ENCODE measurements around the gene PPP1R14B. TPM values are rescaled to one million over a fixed set of nuclear protein-coding genes. Genes with fewer than 3 reads are reported as not detected.

PPP1R14B gene
- polyA plus RNA-seq, 3 donors, result 11.7 to 40.7 (median 34.2) TPM

GRCh38 chr11:64201543-64201942 is 45.2 kb downstream of the PPP1R14B start:
- TF ChIP-seq CTCF (IDR thresholded peaks at IDR 0.05), result no peak
- peaks cover 5% of the 10 kb centered on the region for H4K20me1 ChIP-seq (ENCODE audit: insufficient read depth, low read length)
- Mint-ChIP-seq H3K27ac (peak overlapping the region in 2 of 7 donors; percentile 0 to 3), H3K9me3 (peaks cover 0 to 1% (median 0%) of the 10 kb centered on the region in 7 donors), H3K27me3 (ENCODE audit: low read depth in 3 of 3) (peaks cover 0 to 2% (median 0%) of the 10 kb centered on the region in 3 donors), H3K36me3 (peaks cover 65 to 80% of the 10 kb centered on the region in 2 donors), H3K4me1 (peaks cover 40% of the 10 kb centered on the region), H3K4me3 (no peak overlapping the region)
- H3K9me3 ChIP-seq (replicated peaks in 1 of 2; ENCODE audit: control insufficient read depth in 1 of 2, insufficient read depth in 1 of 2, low read length in 2 of 2), result no peaks in the 10 kb centered on the region
- intact Hi-C loops (cut with micrococcal nuclease), result no loop called here
- no peak for DNase-seq
- H3K4me3 ChIP-seq (replicated peaks in 1 of 3; ENCODE audit: low read depth in 2 of 3, low read length in 3 of 3), result no peak overlapping the region
- H3K9ac ChIP-seq (ENCODE audit: insufficient read depth, low read length, poor library complexity, severe bottlenecking), result no peak overlapping the region
- peaks cover 11% of the 10 kb centered on the region for H3K79me2 ChIP-seq (ENCODE audit: insufficient read depth, low read length)
- no peak overlapping the region for H2AFZ ChIP-seq (ENCODE audit: insufficient read depth, low read depth, low read length, poor library complexity, severe bottlenecking)
- H3K27ac ChIP-seq (ENCODE audit: low read depth in 1 of 2, low read length in 2 of 2), result no peak overlapping the region
- WGBS (ENCODE audit: insufficient coverage), result 83% methylated on average over 2 of the region's 3 CpGs
- peaks cover 61 to 76% of the 10 kb centered on the region in 2 donors for H3K36me3 ChIP-seq (replicated peaks in 1 of 2; ENCODE audit: control insufficient read depth in 1 of 2, insufficient read depth in 2 of 2, low read length in 2 of 2)
- peaks cover 33 to 46% of the 10 kb centered on the region in 2 donors for H3K4me1 ChIP-seq (ENCODE audit: control insufficient read depth in 1 of 2, insufficient read depth in 2 of 2, low read length in 2 of 2)
- H3K27me3 ChIP-seq (ENCODE audit: control insufficient read depth in 2 of 2, insufficient read depth in 2 of 2, low read length in 2 of 2), result no peaks in the 10 kb centered on the region
- H3K4me2 ChIP-seq (replicated peaks; ENCODE audit: extremely low read depth, low read length, poor library complexity, severe bottlenecking), result no peak overlapping the region

GRCh38 chr11:64198511-64198910 is 48.2 kb downstream of the PPP1R14B start:
- intact Hi-C loops (cut with micrococcal nuclease), result no loop called here

More at GRCh38 chr11:64198511-64198910, 48.2 kb downstream of the PPP1R14B start:
- Mint-ChIP-seq H3K27ac (peak overlapping the region; percentile 48 to 87 (median 68)), H3K4me3 (no peak overlapping the region), H3K36me3 (peaks cover 80 to 99% of the 10 kb centered on the region in 2 donors), H3K9me3 (no peaks in the 10 kb centered on the region), H3K4me1 (peaks cover 14% of the 10 kb centered on the region), H3K27me3 (ENCODE audit: low read depth in 3 of 3) (peaks cover 0 to 2% (median 0%) of the 10 kb centered on the region in 3 donors)
- DNase-seq, result no peak
- no peak overlapping the region for H3K4me2 ChIP-seq (replicated peaks; ENCODE audit: extremely low read depth, low read length, poor library complexity, severe bottlenecking)
- no peak overlapping the region for H3K4me3 ChIP-seq (replicated peaks in 1 of 3; ENCODE audit: low read depth in 2 of 3, low read length in 3 of 3)
- H2AFZ ChIP-seq (ENCODE audit: insufficient read depth, low read depth, low read length, poor library complexity, severe bottlenecking), result no peak overlapping the region
- TF ChIP-seq CTCF (IDR thresholded peaks at IDR 0.05), result no peak
- H3K27ac ChIP-seq (ENCODE audit: low read depth in 1 of 2, low read length in 2 of 2), result peak overlapping the region in 1 of 2 donors; percentile 31
- H3K36me3 ChIP-seq (replicated peaks in 1 of 2; ENCODE audit: control insufficient read depth in 1 of 2, insufficient read depth in 2 of 2, low read length in 2 of 2), result peaks cover 83 to 99% of the 10 kb centered on the region in 2 donors
- peaks cover 12% of the 10 kb centered on the region for H3K79me2 ChIP-seq (ENCODE audit: insufficient read depth, low read length)
- peaks cover 7% of the 10 kb centered on the region for H4K20me1 ChIP-seq (ENCODE audit: insufficient read depth, low read length)
- no peaks in the 10 kb centered on the region for H3K9me3 ChIP-seq (replicated peaks in 1 of 2; ENCODE audit: control insufficient read depth in 1 of 2, insufficient read depth in 1 of 2, low read length in 2 of 2)
- H3K4me1 ChIP-seq (ENCODE audit: control insufficient read depth in 1 of 2, insufficient read depth in 2 of 2, low read length in 2 of 2), result peaks cover 8 to 18% of the 10 kb centered on the region in 2 donors
- no peaks in the 10 kb centered on the region for H3K27me3 ChIP-seq (ENCODE audit: control insufficient read depth in 2 of 2, insufficient read depth in 2 of 2, low read length in 2 of 2)
- 100% methylated on average over 1 of the region's 2 CpGs for WGBS (ENCODE audit: insufficient coverage)
- no peak overlapping the region for H3K9ac ChIP-seq (ENCODE audit: insufficient read depth, low read length, poor library complexity, severe bottlenecking)
